Subcutaneous abdominal adipose tissue (tissue), 5 donors: Measurements from ENCODE around the gene SVBP.
A peak's percentile ranks its signal among the peaks of the same experiment; 100 is the strongest.
"Not testable (repeated sequence)": the region's sequence is repeated elsewhere in the genome, so short reads cannot be mapped to it uniquely, and the experiment has no call there.

Experiments used
- H3K27ac ChIP-seq: one replicate; pipeline ENCODE4 v1.7.0; 2013; ENCODE audit warnings: low read depth, mild to moderate bottlenecking, inconsistent platforms, low read length, moderate library complexity
- H3K27me3 ChIP-seq, 5 donors: one replicate each; pipeline ENCODE4 v1.7.0; 2013; ENCODE audit warnings: low read length in 5 of 5, inconsistent platforms in 1 of 5; ENCODE audit not compliant: control insufficient read depth in 5 of 5, insufficient read depth in 4 of 5
- H3K36me3 ChIP-seq, 5 donors: one replicate each; pipeline ENCODE4 v1.7.0; 2013; ENCODE audit warnings: low read length in 5 of 5; ENCODE audit not compliant: control insufficient read depth in 5 of 5, insufficient read depth in 5 of 5
- H3K4me1 ChIP-seq, 5 donors: one replicate each; pipeline ENCODE4 v1.7.0; 2013; ENCODE audit warnings: low read length in 5 of 5, mild to moderate bottlenecking in 3 of 5, moderate library complexity in 1 of 5; ENCODE audit not compliant: control insufficient read depth in 5 of 5, insufficient read depth in 5 of 5
- H3K4me3 ChIP-seq, 5 donors: one replicate each; pipeline ENCODE4 v1.7.0; 2013; ENCODE audit warnings: low read length in 5 of 5, low read depth in 1 of 5
- H3K9ac ChIP-seq, 5 donors: one replicate each; pipeline ENCODE4 v1.7.0; 2013; ENCODE audit warnings: low read length in 5 of 5, mild to moderate bottlenecking in 4 of 5, moderate library complexity in 3 of 5
- H3K9me3 ChIP-seq, 5 donors: one replicate each; pipeline ENCODE4 v1.7.0; 2013; ENCODE audit warnings: low read length in 5 of 5; ENCODE audit not compliant: control insufficient read depth in 5 of 5
- donor health status: healthy.
- donor health status: healthy.
- donor health status: healthy.
- donor health status: healthy.
- donor health status: healthy.

Gene SVBP

GRCh38 chr1:42825036-42825851 is 8.0 kb upstream of the SVBP start:
- Histone ChIP-seq H3K27me3 (no peaks in the 10 kb centered on the region), H3K27ac (no peak overlapping the region), H3K36me3 (peaks cover 6 to 12% (median 8%) of the 10 kb centered on the region in 5 donors), H3K9me3 (no peaks in the 10 kb centered on the region), H3K4me3 (no peak overlapping the region), H3K9ac (no peak overlapping the region), H3K4me1 (peaks cover 0 to 19% (median 6%) of the 10 kb centered on the region in 5 donors)

- peaks cover 0 to 8% (median 4%) of the 10 kb centered on the region in 5 donors for H3K36me3 ChIP-seq
- no peaks in the 10 kb centered on the region for H3K9me3 ChIP-seq
- H3K9ac ChIP-seq = no peak overlapping the region
- no peak overlapping the region for H3K4me3 ChIP-seq
- H3K27me3 ChIP-seq = no peaks in the 10 kb centered on the region
- peaks cover 0 to 19% (median 6%) of the 10 kb centered on the region in 5 donors for H3K4me1 ChIP-seq
- H3K27ac ChIP-seq = no peak overlapping the region
Measured at GRCh38 chr1:42824481-42825035, 7.4 kb upstream of the SVBP start.

- no peaks in the 10 kb centered on the region for H3K9me3 ChIP-seq
- no peaks in the 10 kb centered on the region for H3K27me3 ChIP-seq
- peaks cover 0 to 23% (median 11%) of the 10 kb centered on the region in 5 donors for H3K4me1 ChIP-seq
- peak overlapping the region in 1 of 5 donors; percentile 32 for H3K9ac ChIP-seq
- no peak overlapping the region for H3K4me3 ChIP-seq
- H3K36me3 ChIP-seq = peaks cover 0 to 2% (median 0%) of the 10 kb centered on the region in 5 donors
- peak overlapping the region; percentile 82 for H3K27ac ChIP-seq
Measured at GRCh38 chr1:42822800-42823392, 5.7 kb upstream of the SVBP start.

- peaks cover 0 to 29% (median 17%) of the 10 kb centered on the region in 5 donors for H3K4me1 ChIP-seq
- no peak overlapping the region for H3K9ac ChIP-seq
- no peaks in the 10 kb centered on the region for H3K36me3 ChIP-seq
- H3K9me3 ChIP-seq = no peaks in the 10 kb centered on the region
- H3K4me3 ChIP-seq = no peak overlapping the region
- H3K27me3 ChIP-seq = no peaks in the 10 kb centered on the region
- H3K27ac ChIP-seq = no peak overlapping the region
Measured at GRCh38 chr1:42821690-42822089, 4.5 kb upstream of the SVBP start.

GRCh38 chr1:42820813-42821212 is 3.6 kb upstream of the SVBP start:
- H3K4me3 ChIP-seq = no peak overlapping the region
- no peak overlapping the region for H3K27ac ChIP-seq
- H3K36me3 ChIP-seq = no peaks in the 10 kb centered on the region
- H3K9ac ChIP-seq = no peak overlapping the region
- H3K4me1 ChIP-seq = peaks cover 5 to 37% (median 26%) of the 10 kb centered on the region in 5 donors
- no peaks in the 10 kb centered on the region for H3K27me3 ChIP-seq
- no peaks in the 10 kb centered on the region for H3K9me3 ChIP-seq

- H3K27me3 ChIP-seq = no peaks in the 10 kb centered on the region
- peak overlapping the region in 2 of 5 donors; percentile 49 to 73 for H3K9ac ChIP-seq
- peak overlapping the region; percentile 72 to 88 (median 77) for H3K4me3 ChIP-seq
- no peak overlapping the region for H3K27ac ChIP-seq
- H3K4me1 ChIP-seq = peaks cover 6 to 32% (median 27%) of the 10 kb centered on the region in 5 donors
- no peaks in the 10 kb centered on the region for H3K9me3 ChIP-seq
- peaks cover 0 to 4% (median 3%) of the 10 kb centered on the region in 5 donors for H3K36me3 ChIP-seq
Measured at GRCh38 chr1:42817976-42818375, 779 bp upstream of the SVBP start.

- H3K36me3 ChIP-seq = peaks cover 0 to 4% (median 3%) of the 10 kb centered on the region in 5 donors
- peak overlapping the region; percentile 72 to 88 (median 77) for H3K4me3 ChIP-seq
- no peaks in the 10 kb centered on the region for H3K9me3 ChIP-seq
- no peaks in the 10 kb centered on the region for H3K27me3 ChIP-seq
- H3K4me1 ChIP-seq = peaks cover 6 to 28% (median 24%) of the 10 kb centered on the region in 5 donors
- peak overlapping the region in 4 of 5 donors; percentile 35 to 73 (median 52) for H3K9ac ChIP-seq
- H3K27ac ChIP-seq = peak overlapping the region; percentile 85
Measured at GRCh38 chr1:42817440-42817767, 207 bp upstream of the SVBP start.

GRCh38 chr1:42815941-42816584 is 1.1 kb downstream of the SVBP start:
- peak overlapping the region; percentile 77 to 94 (median 88) for H3K9ac ChIP-seq
- H3K27me3 ChIP-seq = no peaks in the 10 kb centered on the region
- H3K4me3 ChIP-seq = peak overlapping the region; percentile 84 to 92 (median 88)
- no peaks in the 10 kb centered on the region for H3K9me3 ChIP-seq
- peaks cover 6 to 27% (median 22%) of the 10 kb centered on the region in 5 donors for H3K4me1 ChIP-seq
- peaks cover 0 to 8% (median 4%) of the 10 kb centered on the region in 5 donors for H3K36me3 ChIP-seq
- H3K27ac ChIP-seq = peak overlapping the region; percentile 85

GRCh38 chr1:42814815-42815214 is 2.4 kb downstream of the SVBP start:
- H3K4me1 ChIP-seq = peaks cover 6 to 24% (median 22%) of the 10 kb centered on the region in 5 donors
- H3K9ac ChIP-seq, H3K27me3 ChIP-seq, H3K9me3 ChIP-seq, H3K27ac ChIP-seq, H3K4me3 ChIP-seq: not testable (repeated sequence)
- H3K36me3 ChIP-seq = peaks cover 0 to 10% (median 4%) of the 10 kb centered on the region in 5 donors
